GM21367 (cell line): Measurements from ENCODE around the gene RAB6C.
"Not testable (repeated sequence)": the region's sequence is repeated elsewhere in the genome, so short reads cannot be mapped to it uniquely, and the experiment has no call there.

Source experiments
- ATAC-seq: cut with Tn5 transposase; IDR thresholded peaks from one replicate; pipeline ENCODE4 v1.9.1; 2021; ENCODE audit not compliant: unreplicated experiment

Gene RAB6C

GRCh38 chr2:129993151-129993550, 13.7 kb downstream of the RAB6C start:
- ATAC-seq: not testable (repeated sequence)

- ATAC-seq: not testable (repeated sequence)
These were observed 17.3 kb downstream of the RAB6C start for GRCh38 chr2:129996657-129997237.

DNA sequence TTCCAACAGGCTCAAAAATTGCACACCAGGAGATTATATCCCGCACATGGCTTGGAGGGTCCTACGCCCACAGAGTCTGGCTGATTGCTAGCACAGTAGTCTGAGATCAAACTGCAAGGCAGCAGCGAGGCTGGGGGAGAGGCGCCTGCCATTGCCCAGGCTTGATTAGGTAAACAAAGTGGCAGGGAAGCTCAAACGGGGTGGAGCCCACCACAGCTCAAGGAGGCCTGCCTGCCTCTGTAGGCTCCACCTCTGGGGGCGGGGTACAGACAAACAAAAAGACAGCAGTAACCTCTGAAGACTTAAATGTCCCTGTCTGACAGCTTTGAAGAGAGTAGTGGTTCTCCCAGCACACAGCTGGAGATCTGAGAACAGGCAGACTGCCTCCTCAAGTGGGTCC, 19.3 kb downstream of the RAB6C start:
- ATAC-seq: not testable (repeated sequence)

DNA sequence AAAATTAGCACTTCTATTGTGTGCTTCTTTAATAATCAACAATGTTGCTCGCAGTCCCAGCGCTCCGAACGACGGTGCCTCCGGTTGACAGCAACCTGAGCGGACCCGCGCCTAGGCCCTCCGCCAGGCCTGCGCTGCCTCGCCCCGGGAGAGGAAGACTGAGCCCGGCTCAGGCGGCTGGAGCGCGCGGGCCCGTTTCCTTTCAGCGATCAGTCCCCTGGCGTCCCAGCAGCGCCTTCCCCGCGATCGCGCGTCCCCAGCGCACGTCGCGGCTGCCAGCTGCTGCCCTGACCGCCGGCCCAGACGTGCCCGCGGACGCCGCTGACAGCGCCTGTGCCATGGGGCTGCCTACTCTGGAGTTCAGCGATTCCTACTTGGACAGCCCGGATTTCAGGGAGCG, 26.4 kb downstream of the RAB6C start:
- not testable (repeated sequence) for ATAC-seq

- ATAC-seq: not testable (repeated sequence)
These were observed 37.2 kb downstream of the RAB6C start for GRCh38 chr2:130016701-130017100.

GRCh38 chr2:130019402-130019801, 39.9 kb downstream of the RAB6C start:
- no peak for ATAC-seq

GRCh38 chr2:130020069-130020468, 40.6 kb downstream of the RAB6C start:
- not testable (repeated sequence) for ATAC-seq

- not testable (repeated sequence) for ATAC-seq
These were observed 46.5 kb downstream of the RAB6C start for GRCh38 chr2:130025931-130026330.
